ENCODE data around the gene LAG3. TPM values are rescaled to one million over a fixed set of nuclear protein-coding genes. Genes with fewer than 3 reads are reported as not detected.

Gene LAG3
- 8.2 TPM for total RNA-seq
- 10 to 100 TPM in 2 of 4 donors, 1 to 10 TPM in 2; 6.3 to 12.6 (median 11.0) TPM for polyA plus RNA-seq

DNA sequence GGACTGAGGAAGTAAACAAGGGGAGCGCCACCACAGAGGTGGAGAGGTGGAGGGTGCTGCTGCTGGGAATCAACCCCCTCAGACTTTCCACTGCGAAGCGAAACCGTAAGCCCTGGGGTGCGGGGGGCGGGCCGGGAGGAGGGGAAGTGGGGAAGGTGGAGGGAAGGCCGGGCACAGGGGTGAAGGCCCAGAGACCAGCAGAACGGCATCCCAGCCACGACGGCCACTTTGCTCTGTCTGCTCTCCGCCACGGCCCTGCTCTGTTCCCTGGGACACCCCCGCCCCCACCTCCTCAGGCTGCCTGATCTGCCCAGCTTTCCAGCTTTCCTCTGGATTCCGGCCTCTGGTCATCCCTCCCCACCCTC, at the start of gene LAG3:
LAG3 (plus strand) TSS at position 190 of the 365 bp plus-strand sequence. CDS start 333 bp downstream, outside the sequence.
- peak within 1 kb of the TSS; percentile 46 to 74 (median 62) for H3K4me3 Mint-ChIP-seq
- H3K9me3 Mint-ChIP-seq = no peaks in the 10 kb centered on the region
- ATAC-seq (ENCODE audit: low read depth in 2 of 2) (no peak), DNase-seq (no peak)
- peaks cover 49% of the 10 kb centered on the region for H3K27me3 Mint-ChIP-seq
- H3K27ac ChIP-seq (ENCODE audit: insufficient read depth, low read length, poor library complexity, severe bottlenecking) = peak within 1 kb of the TSS; percentile 33
- H3K9me3 ChIP-seq (ENCODE audit: control insufficient read depth in 2 of 2, low read length in 2 of 2) = no peaks in the 10 kb centered on the region
- H3K4me3 ChIP-seq (ENCODE audit: low read depth, low read length) = no peak within 1 kb of the TSS
- no peaks in the 10 kb centered on the region for H3K36me3 ChIP-seq (ENCODE audit: control insufficient read depth, insufficient read depth, low read length)
- H3K27ac Mint-ChIP-seq = peak within 1 kb of the TSS; percentile 9 to 71 (median 59)
- H3K36me3 Mint-ChIP-seq = no peaks in the 10 kb centered on the region
- peaks cover 0 to 60% (median 14%) of the 10 kb centered on the region in 4 donors for H3K4me1 Mint-ChIP-seq
- H3K27me3 ChIP-seq (ENCODE audit: control insufficient read depth, insufficient read depth, low read length) = peaks cover 14% of the 10 kb centered on the region
- peaks cover 44% of the 10 kb centered on the region for H3K4me1 ChIP-seq (ENCODE audit: control insufficient read depth, insufficient read depth, low read length, poor library complexity, severe bottlenecking)

DNA sequence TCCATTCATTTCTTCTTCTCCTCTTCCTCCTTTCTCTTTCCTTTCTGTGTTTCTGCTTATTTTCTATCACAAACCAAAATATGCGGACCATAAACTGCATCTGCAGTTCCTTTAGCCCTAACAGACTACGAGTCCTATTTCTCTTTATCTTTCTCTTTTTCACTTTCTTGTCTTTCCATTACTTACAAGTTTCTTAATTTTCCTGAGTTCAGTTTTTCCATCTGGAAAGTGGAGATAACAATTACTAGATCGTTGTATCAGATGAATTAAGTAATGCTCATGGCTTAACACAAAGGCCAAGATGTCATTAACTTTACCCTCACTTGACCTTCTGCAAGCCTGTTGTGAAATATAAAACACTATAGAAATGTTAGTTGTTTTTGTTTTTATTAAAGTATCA, 49.5 kb upstream of the LAG3 start:
- peak overlapping the region in 1 of 3 donors; percentile 37 for H3K27ac Mint-ChIP-seq
- peak overlapping the region in 2 of 4 donors; percentile 22 to 70 for H3K4me3 Mint-ChIP-seq
- peaks cover 7% of the 10 kb centered on the region for H3K36me3 Mint-ChIP-seq

DNA sequence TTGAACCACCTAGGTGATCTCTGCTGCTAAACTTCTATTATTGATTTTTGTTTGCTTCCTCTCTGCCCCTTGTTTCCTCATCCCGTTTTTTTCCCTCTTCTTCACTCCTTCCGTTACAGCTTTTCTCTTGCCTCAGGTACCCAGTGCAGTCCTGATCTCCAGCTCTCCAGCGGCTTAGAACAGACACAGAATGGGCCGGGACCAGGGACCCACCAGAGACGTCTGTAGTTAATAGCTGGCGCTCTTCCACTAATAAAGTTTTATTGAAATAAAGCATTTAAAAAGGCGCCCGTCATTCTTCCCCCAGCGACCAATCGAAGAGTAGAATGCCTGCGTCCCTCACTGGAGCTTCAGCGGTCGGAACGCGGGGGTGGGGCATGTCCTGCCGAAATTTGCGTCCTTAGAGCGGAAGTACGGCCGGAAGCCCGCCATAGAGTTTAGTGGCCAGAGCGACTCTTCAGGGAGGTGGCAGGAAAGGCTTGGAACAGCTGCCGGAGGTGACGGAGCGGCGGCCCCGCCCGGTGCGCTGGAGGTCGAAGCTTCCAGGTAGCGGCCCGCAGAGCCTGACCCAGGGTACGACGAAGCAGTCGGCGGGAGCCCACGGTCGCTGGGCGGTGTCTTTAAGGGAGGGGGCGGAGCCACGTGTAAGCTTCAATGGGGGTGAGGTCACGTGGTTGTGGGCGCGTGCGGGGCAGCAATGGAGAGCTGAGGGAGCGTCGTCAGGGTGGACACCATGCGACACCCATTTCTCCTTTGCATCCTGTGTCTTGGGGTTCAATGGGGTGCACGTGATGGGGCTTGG, 48.5 kb upstream of the LAG3 start, which contains the start of gene COPS7A:
COPS7A (plus strand) TSS at position 440 of the 802 bp plus-strand sequence. CDS start 611 bp downstream, outside the sequence.
- Histone ChIP-seq H3K4me1 (ENCODE audit: control insufficient read depth, insufficient read depth, low read length, poor library complexity, severe bottlenecking) (peaks cover 15% of the 10 kb centered on the region), H3K27me3 (ENCODE audit: control insufficient read depth, insufficient read depth, low read length) (no peaks in the 10 kb centered on the region), H3K27ac (ENCODE audit: insufficient read depth, low read length, poor library complexity, severe bottlenecking) (peak within 1 kb of the TSS; percentile 85), H3K36me3 (ENCODE audit: control insufficient read depth, insufficient read depth, low read length) (peaks cover 11% of the 10 kb centered on the region), H3K4me3 (ENCODE audit: low read depth, low read length) (peak within 1 kb of the TSS; percentile 85), H3K9me3 (ENCODE audit: control insufficient read depth in 2 of 2, low read length in 2 of 2) (no peaks in the 10 kb centered on the region)
- Mint-ChIP-seq H3K4me3 (peak within 1 kb of the TSS; percentile 90 to 98 (median 92)), H3K27me3 (peaks cover 11% of the 10 kb centered on the region), H3K36me3 (peaks cover 13% of the 10 kb centered on the region), H3K27ac (peak within 1 kb of the TSS; percentile 92 to 99 (median 97)), H3K4me1 (peaks cover 5 to 28% (median 18%) of the 10 kb centered on the region in 4 donors), H3K9me3 (peaks cover 0 to 1% (median 0%) of the 10 kb centered on the region in 7 donors)
- ATAC-seq (ENCODE audit: low read depth in 2 of 2) = peak; percentile 89 to 93
- peak; percentile 90 to 100 (median 94) for DNase-seq

More for the DNA sequence above, 49.5 kb upstream of the LAG3 start:
- no peak for DNase-seq
- no peak for ATAC-seq (ENCODE audit: low read depth in 2 of 2)
- Histone ChIP-seq H3K9me3 (ENCODE audit: control insufficient read depth in 2 of 2, low read length in 2 of 2) (no peaks in the 10 kb centered on the region), H3K27ac (ENCODE audit: insufficient read depth, low read length, poor library complexity, severe bottlenecking) (peak overlapping the region; percentile 85), H3K36me3 (ENCODE audit: control insufficient read depth, insufficient read depth, low read length) (peaks cover 2% of the 10 kb centered on the region), H3K27me3 (ENCODE audit: control insufficient read depth, insufficient read depth, low read length) (no peaks in the 10 kb centered on the region), H3K4me1 (ENCODE audit: control insufficient read depth, insufficient read depth, low read length, poor library complexity, severe bottlenecking) (peaks cover 15% of the 10 kb centered on the region), H3K4me3 (ENCODE audit: low read depth, low read length) (peak overlapping the region; percentile 85)
- Mint-ChIP-seq H3K4me1 (peaks cover 5 to 28% (median 18%) of the 10 kb centered on the region in 4 donors), H3K9me3 (peaks cover 0 to 1% (median 0%) of the 10 kb centered on the region in 7 donors), H3K27me3 (peaks cover 11% of the 10 kb centered on the region)

GRCh38 chr12:6724409-6724797, 47.9 kb upstream of the LAG3 start:
- peaks cover 11% of the 10 kb centered on the region for H3K27me3 Mint-ChIP-seq

DNA sequence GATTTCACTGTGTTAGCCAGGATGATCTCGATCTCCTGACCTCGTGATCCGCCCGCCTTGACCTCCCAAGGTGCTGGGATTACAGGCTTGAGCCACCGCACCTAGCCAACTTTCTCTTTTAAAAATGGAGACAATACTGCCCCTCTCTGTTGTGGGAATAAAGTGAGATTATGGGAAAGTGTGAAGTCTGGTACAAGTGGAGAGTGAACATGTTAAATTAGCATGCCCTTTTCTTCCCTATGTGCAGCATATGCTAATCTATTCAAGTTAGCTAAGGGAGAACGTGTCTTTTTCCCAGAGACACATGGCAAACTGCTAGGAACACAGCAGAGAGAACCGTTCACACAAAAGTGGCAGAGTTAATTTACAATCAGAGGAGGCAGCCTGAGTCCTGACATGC, 47.0 kb upstream of the LAG3 start:
- no peaks in the 10 kb centered on the region for H3K9me3 ChIP-seq (ENCODE audit: control insufficient read depth in 2 of 2, low read length in 2 of 2)
- H3K27me3 ChIP-seq (ENCODE audit: control insufficient read depth, insufficient read depth, low read length) = no peaks in the 10 kb centered on the region
- peaks cover 26% of the 10 kb centered on the region for H3K36me3 ChIP-seq (ENCODE audit: control insufficient read depth, insufficient read depth, low read length)
- ATAC-seq (ENCODE audit: low read depth in 2 of 2) (no peak), DNase-seq (no peak)
- H3K4me3 Mint-ChIP-seq = peak overlapping the region; percentile 30 to 49 (median 40)
- H3K9me3 Mint-ChIP-seq = peaks cover 0 to 1% (median 0%) of the 10 kb centered on the region in 7 donors
- peaks cover 5 to 30% (median 18%) of the 10 kb centered on the region in 4 donors for H3K4me1 Mint-ChIP-seq
- peaks cover 15% of the 10 kb centered on the region for H3K4me1 ChIP-seq (ENCODE audit: control insufficient read depth, insufficient read depth, low read length, poor library complexity, severe bottlenecking)
- peak overlapping the region in 1 of 3 donors; percentile 23 for H3K27ac Mint-ChIP-seq
- H3K27me3 Mint-ChIP-seq = peaks cover 11% of the 10 kb centered on the region
- H3K4me3 ChIP-seq (ENCODE audit: low read depth, low read length) = no peak overlapping the region
- H3K36me3 Mint-ChIP-seq = peaks cover 23% of the 10 kb centered on the region
- no peak overlapping the region for H3K27ac ChIP-seq (ENCODE audit: insufficient read depth, low read length, poor library complexity, severe bottlenecking)

More at GRCh38 chr12:6724409-6724797, 47.9 kb upstream of the LAG3 start:
- Mint-ChIP-seq H3K36me3 (peaks cover 14% of the 10 kb centered on the region), H3K4me1 (peaks cover 5 to 28% (median 18%) of the 10 kb centered on the region in 4 donors), H3K4me3 (peak overlapping the region; percentile 90 to 98 (median 92)), H3K27ac (peak overlapping the region; percentile 92 to 99 (median 97)), H3K9me3 (peaks cover 0 to 1% (median 0%) of the 10 kb centered on the region in 7 donors)
- Histone ChIP-seq H3K4me1 (ENCODE audit: control insufficient read depth, insufficient read depth, low read length, poor library complexity, severe bottlenecking) (peaks cover 15% of the 10 kb centered on the region), H3K27ac (ENCODE audit: insufficient read depth, low read length, poor library complexity, severe bottlenecking) (peak overlapping the region; percentile 85), H3K36me3 (ENCODE audit: control insufficient read depth, insufficient read depth, low read length) (peaks cover 17% of the 10 kb centered on the region), H3K4me3 (ENCODE audit: low read depth, low read length) (peak overlapping the region; percentile 85), H3K27me3 (ENCODE audit: control insufficient read depth, insufficient read depth, low read length) (no peaks in the 10 kb centered on the region), H3K9me3 (ENCODE audit: control insufficient read depth in 2 of 2, low read length in 2 of 2) (no peaks in the 10 kb centered on the region)
- ATAC-seq (ENCODE audit: low read depth in 2 of 2) (no peak), DNase-seq (no peak)

- ATAC-seq (ENCODE audit: low read depth in 2 of 2) (no peak), DNase-seq (no peak)
- Histone ChIP-seq H3K4me3 (ENCODE audit: low read depth, low read length) (no peak overlapping the region), H3K27me3 (ENCODE audit: control insufficient read depth, insufficient read depth, low read length) (no peaks in the 10 kb centered on the region), H3K36me3 (ENCODE audit: control insufficient read depth, insufficient read depth, low read length) (peaks cover 47% of the 10 kb centered on the region), H3K9me3 (ENCODE audit: control insufficient read depth in 2 of 2, low read length in 2 of 2) (no peaks in the 10 kb centered on the region), H3K4me1 (ENCODE audit: control insufficient read depth, insufficient read depth, low read length, poor library complexity, severe bottlenecking) (peaks cover 9% of the 10 kb centered on the region), H3K27ac (ENCODE audit: insufficient read depth, low read length, poor library complexity, severe bottlenecking) (no peak overlapping the region)
- Mint-ChIP-seq H3K4me1 (peaks cover 0 to 21% (median 10%) of the 10 kb centered on the region in 4 donors), H3K27me3 (peaks cover 4% of the 10 kb centered on the region), H3K36me3 (peaks cover 38% of the 10 kb centered on the region), H3K27ac (no peak overlapping the region), H3K4me3 (peak overlapping the region in 1 of 4 donors; percentile 74), H3K9me3 (no peaks in the 10 kb centered on the region)
Measured at GRCh38 chr12:6729186-6729585, 43.1 kb upstream of the LAG3 start.

DNA sequence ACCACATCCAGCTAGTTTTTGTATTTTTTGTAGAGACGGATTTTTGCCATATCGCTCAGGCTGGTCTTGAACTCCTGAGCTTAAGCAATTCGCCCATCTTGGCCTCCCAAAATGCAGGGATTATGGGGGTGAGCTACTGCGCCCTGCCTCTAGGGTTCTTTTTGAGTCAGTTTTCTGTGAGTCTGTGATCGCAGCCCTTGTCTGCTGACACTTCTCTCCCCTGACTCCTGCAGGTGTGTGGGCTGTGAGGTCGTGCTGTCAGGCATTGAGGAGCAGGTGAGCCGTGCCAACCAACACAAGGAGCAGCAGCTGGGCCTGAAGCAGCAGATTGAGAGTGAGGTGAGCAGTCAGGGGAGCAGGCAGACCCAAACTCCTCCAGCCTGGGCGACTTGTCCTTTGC, 42.2 kb upstream of the LAG3 start:
- Mint-ChIP-seq H3K9me3 (no peaks in the 10 kb centered on the region), H3K36me3 (peaks cover 45% of the 10 kb centered on the region), H3K27ac (no peak overlapping the region), H3K4me1 (peaks cover 0 to 15% (median 6%) of the 10 kb centered on the region in 4 donors), H3K27me3 (peaks cover 4% of the 10 kb centered on the region), H3K4me3 (no peak overlapping the region)
- Histone ChIP-seq H3K27me3 (ENCODE audit: control insufficient read depth, insufficient read depth, low read length) (no peaks in the 10 kb centered on the region), H3K27ac (ENCODE audit: insufficient read depth, low read length, poor library complexity, severe bottlenecking) (no peak overlapping the region), H3K9me3 (ENCODE audit: control insufficient read depth in 2 of 2, low read length in 2 of 2) (no peaks in the 10 kb centered on the region), H3K4me3 (ENCODE audit: low read depth, low read length) (no peak overlapping the region), H3K36me3 (ENCODE audit: control insufficient read depth, insufficient read depth, low read length) (peaks cover 54% of the 10 kb centered on the region), H3K4me1 (ENCODE audit: control insufficient read depth, insufficient read depth, low read length, poor library complexity, severe bottlenecking) (no peaks in the 10 kb centered on the region)
- no peak for ATAC-seq (ENCODE audit: low read depth in 2 of 2)
- DNase-seq = no peak
